ENCODE measurements around the gene ALX4.

Gene ALX4

DNA sequence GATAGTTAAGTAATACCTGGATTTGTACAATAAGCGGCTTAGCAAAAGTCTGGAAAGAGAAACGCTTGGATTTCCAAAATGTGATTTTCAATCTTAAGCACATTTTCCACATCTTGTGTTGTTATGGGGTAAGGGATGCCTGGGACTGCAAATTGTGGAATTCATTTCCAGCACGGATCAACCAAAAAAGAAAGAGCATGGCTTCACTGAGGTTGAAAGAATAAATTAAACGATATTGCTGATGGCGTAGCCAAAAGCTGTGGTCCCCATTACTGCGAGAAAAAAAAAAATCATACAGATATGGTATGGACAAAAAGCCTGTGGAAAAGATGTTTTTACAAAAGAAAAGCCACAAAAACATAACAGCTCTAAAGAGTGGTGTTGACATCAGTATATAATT lies 26.0 kb upstream of the ALX4 start:
- DNase-seq = no peak

- DNase-seq = no peak
Measured at GRCh38 chr11:44335052-44335760, 25.3 kb upstream of the ALX4 start.

DNA sequence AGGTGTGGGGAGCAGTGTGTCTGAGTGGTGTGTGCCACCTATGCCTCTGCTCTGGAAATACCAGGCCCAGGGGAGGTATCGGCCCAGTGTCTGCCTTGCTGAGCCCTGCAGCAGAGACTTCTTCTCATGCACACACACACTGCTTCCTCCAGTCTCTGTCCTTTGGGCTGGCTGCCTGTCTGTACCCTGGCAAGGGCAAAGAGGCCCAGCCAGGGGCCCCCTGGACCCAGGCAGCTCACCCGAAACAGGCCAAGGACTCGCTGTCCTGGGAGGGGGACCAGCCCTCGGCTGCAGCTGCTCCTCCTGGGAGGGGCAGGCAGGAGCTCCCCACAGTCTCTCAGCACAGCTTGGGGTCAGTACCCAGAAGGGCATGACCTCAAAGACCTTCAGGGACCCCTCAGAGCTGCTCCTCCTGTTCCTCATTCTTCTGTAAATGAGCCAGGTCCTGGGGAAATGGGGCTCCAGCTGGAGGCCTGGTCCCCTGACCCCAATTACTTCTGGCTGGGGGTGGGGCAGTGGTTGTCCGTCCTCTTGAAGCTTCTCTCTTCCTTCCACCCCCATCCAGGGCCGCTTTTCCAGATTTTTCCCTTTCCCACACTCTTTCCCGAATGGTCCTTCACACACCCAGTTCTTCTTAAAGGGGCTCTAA lies 24.5 kb upstream of the ALX4 start:
- no peak for DNase-seq

DNA sequence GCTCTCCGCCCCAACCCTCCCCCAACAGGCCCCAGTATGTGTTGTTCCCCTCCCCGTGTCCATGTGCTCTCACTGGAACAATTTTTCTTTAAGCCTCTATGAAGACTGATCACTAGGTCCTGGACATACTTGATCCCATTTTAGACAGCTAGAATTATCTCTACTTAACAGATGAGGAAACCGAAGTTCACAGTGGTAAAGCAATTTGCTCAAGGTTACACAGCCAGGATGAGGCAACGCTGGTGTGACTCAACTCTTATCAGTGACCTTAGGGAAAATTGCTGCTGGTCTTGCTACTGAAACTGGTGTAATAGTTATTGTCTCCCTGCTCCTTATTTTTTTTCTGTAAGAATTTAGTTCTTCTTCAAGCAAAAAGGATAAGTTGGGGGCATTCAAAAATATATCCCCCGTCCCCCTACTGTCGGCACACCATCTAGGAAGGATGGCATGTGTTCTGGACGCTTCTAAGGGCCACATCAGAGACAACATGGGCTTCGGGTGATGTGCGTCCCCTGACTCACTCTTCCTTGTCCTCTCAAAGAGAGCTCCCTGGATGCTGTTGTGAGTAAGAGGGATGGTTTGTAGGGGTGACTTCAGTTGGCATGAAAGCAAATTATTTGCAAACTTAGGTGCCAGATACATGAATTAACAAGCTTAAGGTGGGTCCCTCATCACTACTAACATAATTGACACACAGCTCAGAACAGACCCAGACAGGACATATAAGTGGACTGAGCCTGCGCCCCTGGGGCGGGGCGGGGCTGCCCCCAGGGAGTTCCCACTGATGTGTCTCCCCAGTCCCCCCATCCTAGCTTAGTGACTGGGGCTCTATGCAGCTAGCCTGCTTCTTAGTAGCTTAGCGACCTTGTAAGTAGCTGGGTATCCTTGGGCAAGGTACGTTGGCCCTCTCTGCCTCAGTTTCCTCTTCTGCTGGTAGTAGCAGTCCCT lies 23.6 kb upstream of the ALX4 start:
- DNase-seq = no peak

DNA sequence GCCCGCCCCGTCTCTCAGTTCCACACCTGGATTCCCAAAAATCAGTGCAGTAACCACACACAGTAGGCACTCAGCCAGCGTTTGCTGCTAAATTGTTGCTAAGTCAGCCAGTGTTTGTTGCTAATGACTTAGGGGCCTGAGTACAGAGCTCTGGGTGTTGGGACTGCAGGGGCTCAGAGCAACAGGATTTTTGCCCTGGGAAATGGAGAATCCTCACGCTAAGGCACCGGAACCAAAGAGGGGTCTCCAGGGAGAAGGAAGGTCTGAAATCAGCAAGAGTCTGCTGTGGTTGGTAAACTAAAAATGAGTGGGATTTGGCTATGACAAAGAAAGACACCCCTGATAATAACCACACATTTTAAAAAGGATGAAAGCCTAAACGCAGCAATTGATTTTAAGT lies 22.7 kb upstream of the ALX4 start:
- DNase-seq = no peak

DNA sequence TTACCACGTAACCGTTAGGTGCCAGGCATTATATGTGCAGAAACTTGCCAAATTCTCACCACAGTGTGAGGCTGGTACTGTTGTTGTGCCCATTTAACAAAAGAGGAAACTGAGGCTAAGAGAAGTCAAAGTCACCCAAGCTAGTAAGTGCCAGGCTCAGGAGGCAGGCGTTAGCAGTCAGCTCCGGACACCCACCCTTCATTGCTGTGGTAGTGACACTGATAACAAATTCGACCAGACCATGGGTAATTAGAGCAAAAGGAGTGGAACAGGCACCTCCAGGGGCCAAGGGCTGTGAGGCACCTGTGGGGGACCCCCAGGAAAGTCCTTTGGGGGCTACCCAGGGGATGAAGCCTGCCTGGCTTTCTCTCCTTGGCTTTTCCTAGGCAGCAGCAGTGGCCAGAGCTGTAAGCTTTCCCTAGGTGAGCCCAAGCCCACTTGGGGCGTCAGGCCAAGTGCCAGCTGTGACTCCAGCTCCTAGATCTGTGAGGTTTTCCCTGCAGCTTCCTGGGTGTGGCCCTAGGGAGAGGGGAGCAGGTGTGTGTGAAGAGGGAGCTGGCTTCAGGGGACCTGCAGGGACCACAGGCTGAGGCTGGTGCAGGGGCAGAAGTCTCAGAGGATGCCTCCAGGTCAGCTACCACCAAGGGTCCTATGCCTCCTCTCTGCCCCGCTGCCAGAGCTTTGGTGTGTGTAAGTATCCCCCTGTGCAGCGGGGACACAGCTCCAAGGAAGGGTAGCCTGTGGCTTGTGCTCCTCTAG lies 19.7 kb upstream of the ALX4 start:
- no peak for DNase-seq

DNA sequence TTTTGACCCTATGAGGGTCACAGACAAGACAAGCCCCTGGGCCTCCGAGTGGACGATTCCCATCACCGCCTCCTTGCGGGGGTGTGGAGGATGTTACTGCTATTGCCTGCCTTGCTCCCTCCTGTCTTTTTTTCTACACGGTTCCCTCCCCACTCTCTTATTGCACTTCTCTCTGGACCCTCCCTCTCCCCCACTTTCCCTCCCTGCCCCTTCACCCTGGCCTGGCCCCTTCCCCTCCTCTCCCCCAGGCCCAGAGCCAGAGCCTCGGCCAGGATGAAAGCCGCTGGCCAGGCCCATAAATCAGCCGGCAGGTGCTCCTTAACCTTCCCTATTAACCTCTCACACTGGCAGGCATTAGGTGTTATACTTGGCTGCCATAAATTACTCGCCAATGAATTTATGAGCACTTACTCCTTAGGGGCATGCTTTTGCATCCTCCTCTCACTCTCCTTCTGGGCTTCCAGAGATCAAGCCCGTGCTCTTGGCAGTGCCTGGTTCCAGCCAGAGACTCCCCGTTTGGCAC lies 18.3 kb upstream of the ALX4 start:
- DNase-seq = no peak

DNA sequence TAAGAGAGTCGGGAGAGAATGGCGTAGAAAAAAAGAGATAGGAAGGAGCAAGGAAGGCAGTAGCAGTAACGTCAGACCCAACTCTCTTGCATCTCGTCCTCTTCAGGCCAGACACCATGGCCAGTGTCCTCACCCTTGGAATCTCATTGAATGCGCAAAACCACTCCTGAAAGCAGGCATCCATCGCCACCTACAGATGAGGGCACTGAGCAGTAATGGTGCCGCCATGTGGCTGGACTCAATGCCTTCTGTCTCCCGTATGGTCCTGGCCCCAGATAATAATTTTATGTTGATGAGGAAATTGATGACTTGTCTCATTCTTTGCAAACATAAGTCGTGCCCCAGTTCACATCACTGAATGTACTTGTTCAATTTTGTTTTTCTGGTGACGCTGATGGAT lies 17.8 kb upstream of the ALX4 start:
- no peak for DNase-seq

DNA sequence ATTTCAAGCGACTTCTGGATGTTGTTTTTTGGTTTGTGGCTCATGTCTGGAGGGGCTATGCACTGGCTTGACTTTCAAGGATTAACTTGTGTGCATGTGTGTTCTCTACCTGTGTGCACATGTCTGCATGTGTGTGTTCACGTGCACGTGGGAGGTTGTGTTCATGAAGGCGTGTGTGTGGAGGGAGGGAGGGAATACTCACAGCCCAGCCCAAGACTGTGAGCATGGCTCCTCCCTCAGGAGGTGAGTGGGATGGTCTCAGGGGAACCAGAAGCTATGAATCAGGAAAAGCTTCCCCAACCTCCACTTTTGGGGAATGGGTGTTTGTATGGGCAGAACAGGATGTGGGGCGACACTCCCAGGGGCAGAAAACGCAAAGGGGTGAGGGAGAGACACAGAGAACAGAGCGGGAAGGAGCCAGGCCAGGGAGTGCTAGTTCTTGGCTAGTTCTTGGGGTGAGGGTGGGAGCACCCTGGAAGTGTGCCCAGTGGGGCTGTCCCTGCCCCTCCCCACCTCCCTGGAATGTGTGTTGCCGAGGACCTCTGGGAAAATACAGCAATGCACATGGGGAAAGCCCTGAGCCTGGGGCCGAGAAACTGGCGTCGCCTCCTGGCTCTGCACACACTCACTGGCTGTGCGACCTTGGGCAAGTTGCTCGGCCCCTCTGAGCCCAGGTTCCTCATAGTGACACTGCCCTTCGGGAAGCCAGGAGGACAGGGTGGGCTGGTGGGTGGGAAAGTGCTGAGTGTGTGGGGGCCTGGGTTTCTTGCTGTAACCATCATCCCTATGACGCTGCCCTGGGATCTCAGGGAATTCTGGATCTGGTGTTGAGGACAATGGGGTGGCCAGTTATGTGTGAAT lies 16.9 kb upstream of the ALX4 start:
- no peak for DNase-seq

GRCh38 chr11:44325698-44326097 lies 15.8 kb upstream of the ALX4 start:
- DNase-seq = no peak

DNA sequence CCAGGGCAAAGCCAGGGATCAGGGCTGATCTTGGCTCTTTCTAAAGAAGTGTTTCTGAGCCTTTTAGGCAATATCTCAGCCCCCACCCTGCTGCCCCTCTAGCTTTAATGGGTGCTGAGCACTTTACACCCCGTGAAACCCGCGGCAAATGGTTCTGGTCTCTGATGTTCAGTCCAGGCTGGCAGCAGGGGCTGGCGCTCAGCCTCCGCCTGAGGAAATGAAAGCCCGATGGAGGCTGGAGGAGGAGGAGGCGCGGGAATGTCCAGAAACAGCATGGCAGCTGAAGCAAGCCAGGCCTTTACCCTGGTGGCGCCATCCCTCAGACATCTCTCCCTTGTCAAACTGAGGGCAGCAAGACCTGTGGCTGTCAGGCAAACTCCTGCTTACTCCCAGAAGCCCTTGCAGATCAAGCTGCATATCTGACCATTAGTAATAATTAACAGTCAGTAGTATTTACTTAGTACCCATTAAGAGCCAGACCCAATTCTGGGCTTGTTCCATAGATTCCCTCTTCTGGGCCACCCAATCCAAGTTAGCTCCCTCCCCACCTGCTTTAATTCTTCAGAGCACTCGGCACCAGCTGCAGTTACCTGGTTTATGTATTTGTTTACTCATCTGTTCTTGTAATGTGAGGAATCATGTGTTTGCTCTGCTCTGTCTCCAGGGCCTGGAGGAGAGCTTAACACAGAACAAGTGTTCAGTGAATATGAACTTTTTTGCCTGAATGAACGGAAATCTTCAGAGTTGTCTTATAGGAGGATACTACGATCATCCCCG lies 15.0 kb upstream of the ALX4 start:
- DNase-seq = no peak

DNA sequence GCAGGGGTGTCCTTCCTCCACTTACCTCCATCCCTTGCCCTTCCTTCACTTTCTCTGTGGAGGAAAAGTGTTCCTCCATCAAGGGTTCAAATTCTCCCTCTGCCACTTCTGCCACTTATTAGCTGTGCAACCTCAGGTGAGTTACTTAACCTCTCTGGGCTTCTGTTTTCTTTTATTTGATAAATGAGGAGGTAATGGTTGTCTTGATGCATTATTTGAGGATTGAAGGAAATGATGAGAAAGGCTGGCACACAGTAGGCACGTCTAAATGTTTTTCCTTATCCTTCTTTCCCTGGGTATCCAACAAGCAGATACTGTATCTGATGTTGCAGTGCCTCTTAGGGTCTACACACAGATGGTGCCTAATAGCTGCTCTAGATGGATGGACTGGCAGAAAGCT lies 14.3 kb upstream of the ALX4 start:
- no peak for DNase-seq

DNA sequence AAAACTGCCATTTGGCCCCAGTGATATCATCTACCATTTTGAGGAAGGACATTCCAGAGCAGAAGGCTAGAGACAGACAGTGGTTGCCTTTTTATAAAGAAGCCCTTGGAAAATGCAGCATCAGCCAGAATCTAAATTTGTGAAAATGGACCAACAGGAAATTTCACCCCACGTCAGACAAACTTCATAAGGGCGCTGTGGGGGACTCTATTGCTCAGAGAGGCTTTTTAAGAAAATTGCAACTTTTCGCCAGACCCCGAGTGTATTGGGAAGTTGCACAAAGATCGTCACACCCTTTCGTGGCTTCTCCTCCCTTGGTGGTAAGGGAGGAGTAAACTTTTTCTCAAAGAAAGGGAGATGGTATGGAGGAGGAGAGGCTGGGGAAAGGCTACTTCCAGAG lies 12.3 kb upstream of the ALX4 start:
- no peak for DNase-seq

- no peak for DNase-seq
Measured at GRCh38 chr11:44321059-44321458, 11.1 kb upstream of the ALX4 start.

DNA sequence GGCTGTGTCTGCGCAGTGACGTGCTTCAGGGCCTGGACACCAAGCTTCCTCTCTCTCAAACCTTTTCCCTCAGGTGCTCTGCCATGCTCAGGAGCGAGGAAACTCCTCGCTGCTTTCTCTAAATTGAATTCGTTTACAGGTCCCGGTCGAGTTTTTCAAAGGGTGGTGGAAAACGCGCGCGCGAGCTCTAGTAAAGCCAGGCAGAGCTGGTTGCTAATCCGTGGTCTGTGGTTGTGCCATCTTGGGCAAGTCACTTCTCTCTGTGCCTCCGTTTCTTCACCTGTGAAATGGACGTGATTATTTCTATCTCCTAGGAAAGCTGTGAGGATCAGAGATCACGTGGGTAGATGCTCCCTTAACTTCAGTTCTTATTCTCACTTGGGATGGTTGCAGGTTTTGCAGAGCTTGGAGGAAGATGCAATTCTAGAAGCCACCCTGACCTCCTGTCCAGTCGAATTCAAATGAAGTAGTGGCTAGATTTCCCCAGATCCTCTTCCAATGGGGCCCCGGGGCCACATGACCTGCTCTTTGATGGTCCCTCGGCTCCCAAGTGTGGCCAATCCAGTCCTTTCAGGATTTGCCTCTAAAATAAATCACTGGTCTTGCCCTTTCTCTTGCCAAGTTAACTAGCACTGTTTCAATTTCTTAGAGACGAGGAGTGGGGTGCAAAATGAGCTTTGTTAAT lies 10.5 kb upstream of the ALX4 start:
- DNase-seq = no peak

- DNase-seq = no peak
Measured at GRCh38 chr11:44319552-44320288, 9.8 kb upstream of the ALX4 start.

DNA sequence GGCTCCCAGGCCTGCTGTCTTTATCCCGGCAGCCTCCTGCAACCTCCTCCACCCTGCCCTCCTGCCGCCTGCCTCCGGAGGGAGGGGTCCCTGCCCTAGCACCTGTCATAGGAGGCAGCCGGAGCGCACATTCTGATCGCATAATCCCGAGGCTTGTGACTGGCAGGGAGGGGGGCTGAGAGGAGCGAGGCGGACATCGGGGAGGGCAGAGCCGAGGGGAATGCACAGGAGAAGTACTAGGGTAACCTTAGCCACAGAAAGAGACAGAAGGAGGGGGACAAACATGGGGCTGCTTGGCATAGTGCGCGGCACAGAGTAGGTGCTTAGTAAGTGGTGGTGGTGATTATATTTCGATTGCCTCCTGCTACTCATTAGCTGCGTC lies 9.2 kb upstream of the ALX4 start:
- no peak for DNase-seq

DNA sequence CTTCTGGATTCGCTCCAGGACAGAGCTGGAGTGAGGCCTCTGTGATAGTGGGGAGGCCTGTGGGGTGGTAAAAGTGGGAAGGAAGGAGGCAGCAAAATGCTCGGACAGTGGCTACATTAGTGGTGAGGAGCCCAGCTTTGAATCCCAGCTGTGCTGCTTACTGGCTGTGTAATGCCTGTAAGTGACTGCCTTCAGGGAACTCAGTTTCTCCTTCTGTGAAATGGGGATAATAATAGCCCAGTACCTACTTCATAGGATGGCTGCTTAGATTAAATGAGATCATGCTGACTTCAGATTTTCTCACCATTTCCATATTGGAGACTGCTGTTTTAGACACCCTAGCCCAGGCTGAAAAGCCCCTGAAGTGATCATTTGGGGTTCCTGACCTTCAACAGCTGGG lies 8.4 kb upstream of the ALX4 start:
- no peak for DNase-seq

Measured in amygdala (tissue), 56 donors.